CD4-positive, alpha-beta T cell treated with Interleukin-6 for 4 hours (primary cell): Measurements from ENCODE around the gene SPHK1.

Source experiments
- DNase-seq: peaks from one replicate; pipeline ENCODE4 v3.0.0-alpha.2; 2020; ENCODE audit warnings: mixed read lengths

SPHK1 gene

DNA sequence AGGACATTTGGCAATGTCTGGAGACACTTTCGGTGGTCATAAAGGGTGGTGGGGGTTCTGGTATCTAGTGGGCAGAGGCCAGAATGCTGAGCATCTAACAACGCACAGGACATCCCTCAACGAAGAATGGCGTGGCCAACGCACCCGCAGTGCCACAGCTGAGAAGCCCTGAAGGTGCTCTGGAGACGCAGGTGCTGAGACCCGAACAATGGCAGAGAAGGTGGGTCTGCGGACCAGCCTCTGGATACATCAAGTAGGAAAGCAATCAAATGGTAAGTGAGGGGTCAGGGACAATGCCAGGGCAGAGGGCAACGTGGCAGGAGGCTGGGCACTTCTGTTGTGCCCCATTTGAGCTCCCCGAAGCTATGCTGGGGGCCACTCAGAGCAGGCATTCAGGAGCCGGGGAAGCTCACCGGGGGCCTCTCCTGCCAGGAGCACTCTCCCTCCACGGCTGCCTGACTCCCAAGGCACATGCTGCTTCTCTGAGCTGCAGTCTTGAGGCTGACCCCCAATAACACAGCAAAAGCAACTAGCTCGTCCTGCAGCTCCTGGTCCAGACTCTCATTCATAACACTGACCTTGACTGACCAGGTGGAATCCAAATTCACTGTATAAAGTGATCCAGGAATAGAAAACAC lies 26.0 kb downstream of the SPHK1 start:
- no peak for DNase-seq

DNA sequence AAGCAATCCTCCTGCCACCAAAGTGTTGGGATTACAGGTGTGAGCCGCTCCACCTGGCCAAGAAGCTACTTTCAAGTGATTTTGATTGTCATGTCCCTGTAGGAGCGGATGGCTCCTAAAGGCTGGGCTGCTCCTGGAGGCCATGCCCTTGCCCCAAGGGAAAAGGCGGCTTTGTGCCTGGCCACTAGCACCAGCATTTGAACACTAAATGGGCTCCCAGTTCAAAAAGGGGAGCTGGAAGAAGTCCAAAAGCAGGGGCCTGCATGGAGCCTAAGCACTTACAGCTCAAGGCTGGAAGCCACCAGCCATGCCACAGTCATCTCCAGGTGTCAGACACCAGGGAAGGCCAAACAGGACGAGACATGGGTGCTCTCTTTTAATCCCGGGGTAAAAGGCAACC lies 26.8 kb downstream of the SPHK1 start:
- DNase-seq: no peak

- no peak for DNase-seq
Measured at GRCh38 chr17:76414334-76415295, 30.2 kb downstream of the SPHK1 start.

GRCh38 chr17:76415786-76416185 lies 31.4 kb downstream of the SPHK1 start:
- no peak for DNase-seq

- DNase-seq: no peak
Measured at GRCh38 chr17:76416457-76416856, 32.0 kb downstream of the SPHK1 start.

DNA sequence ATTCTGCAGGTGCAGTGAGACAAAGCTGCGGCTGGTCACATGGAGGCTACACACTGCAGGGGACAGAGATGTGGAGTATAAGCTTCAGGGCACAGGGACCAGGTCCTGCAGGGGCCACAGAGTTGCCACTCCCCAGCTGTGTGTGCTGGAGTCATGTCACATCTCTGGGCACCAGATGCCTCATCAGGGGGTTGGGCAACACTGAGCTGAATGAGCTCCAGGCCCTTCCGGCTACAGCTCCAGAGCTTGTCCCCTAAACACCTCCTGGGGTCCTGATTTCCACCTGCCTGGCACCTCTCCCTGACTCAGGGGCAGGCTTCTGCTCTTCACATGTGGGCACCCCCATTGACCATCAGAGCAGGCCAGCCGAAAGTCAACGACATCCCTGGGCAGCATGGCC lies 32.5 kb downstream of the SPHK1 start:
- DNase-seq: no peak

DNA sequence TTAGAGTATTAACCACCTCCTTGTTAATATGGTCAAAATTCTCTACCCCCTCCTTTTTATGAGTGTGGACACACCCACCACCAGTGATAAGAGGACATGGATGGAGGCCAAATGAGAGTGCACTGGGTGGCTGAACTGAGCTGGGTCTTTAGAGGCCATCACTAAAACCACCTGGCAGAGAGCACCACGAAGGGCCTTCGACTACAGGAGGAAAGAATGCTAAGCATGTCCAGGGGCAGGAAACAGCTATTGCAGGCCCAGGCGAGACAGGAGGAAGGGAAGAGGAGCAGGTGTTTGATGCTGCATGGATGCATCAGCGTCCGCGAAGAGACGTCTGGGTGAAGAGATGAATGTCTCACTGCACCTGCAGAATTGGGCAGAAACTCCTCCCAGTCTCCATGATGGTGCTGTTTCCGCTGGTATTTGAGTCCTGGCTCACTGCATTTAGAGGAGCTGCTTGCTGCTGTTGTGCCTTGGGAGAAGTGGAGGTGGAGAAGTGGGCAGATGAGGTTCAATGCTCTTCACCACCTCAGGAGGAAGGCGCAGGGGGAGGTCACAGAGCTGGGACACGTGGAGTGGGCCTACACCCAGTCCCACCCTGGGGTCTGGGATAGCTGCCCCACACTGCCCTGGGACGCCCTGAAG lies 33.2 kb downstream of the SPHK1 start:
- DNase-seq: no peak

- no peak for DNase-seq
Measured at GRCh38 chr17:76419576-76420260, 35.3 kb downstream of the SPHK1 start.

DNA sequence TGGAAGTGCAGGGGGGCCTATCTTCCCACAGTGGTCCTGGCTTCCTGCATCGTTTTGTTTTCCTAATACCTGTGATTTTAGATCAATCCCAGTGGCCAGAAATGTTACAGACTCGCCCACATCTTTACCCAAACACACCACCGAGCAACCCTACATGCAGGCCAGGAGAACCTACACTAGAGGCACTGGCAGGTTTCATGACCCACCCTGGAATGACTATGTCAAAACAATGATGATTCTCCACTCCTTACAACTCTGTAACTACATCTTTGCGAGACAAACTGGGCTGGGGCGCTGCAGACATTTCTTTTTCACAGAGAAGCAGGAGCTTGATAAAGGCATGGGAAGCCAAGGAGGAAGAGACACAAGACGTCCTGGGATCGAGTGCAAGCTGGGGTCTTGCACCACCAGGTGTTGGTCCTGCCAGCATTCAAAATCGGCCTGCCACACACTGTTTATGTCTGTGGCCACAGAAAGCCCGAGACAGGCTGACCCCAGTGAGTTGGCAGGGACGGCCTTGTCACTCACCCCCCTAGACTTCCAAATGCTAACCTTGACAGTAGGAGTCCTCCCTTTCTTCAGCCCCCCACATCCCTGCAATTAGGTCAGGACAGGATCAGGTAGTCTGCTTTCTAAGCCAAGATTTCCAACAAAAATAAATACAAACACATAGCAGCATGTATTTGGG lies 36.1 kb downstream of the SPHK1 start:
- DNase-seq: no peak

DNA sequence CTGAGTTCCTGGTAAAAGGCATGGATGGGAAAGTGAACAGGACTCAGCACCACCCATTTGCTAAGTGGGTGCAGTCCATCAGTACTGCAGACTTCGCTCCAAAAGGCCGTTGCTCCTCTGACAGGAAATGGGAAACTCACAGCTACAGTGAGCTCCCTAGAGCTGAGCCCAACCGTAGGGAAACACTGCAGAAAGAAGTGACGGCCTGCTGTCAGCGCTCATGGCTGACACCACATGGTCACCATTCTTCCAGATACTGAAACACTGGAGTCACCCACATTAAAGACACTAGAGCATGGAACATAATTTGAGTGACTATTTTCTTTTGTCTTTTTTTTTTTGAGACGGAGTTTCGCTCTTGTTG lies 36.6 kb downstream of the SPHK1 start:
- no peak for DNase-seq

- DNase-seq: no peak
Measured at GRCh38 chr17:76422406-76422805, 38.0 kb downstream of the SPHK1 start.

GRCh38 chr17:76422860-76423259 lies 38.5 kb downstream of the SPHK1 start:
- no peak for DNase-seq

GRCh38 chr17:76426853-76427252 lies 42.4 kb downstream of the SPHK1 start:
- no peak for DNase-seq

DNA sequence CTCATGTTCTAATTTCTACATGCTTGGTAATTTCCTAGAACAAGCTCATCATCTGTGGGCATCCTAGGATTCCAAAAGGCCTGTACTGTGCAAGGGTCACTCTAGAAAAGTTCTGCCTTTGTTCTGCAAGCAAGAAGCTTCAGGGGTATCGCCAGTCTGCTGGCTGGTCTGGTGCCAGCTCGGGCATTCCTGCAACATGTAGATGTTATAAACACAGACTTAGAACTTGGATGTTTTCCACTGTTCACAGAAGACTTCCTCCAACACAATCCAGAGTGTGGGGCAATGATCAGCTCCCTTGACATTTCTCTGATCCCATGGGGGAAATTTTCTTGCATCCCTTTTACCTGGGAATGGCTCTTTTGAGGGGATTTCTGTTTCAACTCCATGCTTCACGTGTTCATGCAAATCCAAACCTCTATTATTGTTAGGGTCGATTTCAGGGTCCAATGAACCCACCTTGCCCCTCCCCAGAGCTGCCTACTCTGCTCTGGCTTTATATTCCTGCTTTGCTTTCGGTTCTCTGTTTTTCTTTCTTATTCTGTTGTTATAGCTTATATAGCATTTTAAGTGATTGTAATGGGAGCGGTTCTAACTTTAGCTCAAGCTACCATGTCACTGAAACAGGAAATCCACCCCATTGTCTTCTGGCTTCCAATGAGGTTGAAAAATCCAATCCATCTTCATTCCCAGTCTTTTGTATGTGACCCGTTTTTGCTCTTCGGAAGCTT lies 43.3 kb downstream of the SPHK1 start:
- DNase-seq: no peak

GRCh38 chr17:76428511-76428910 lies 44.1 kb downstream of the SPHK1 start:
- DNase-seq: no peak

DNA sequence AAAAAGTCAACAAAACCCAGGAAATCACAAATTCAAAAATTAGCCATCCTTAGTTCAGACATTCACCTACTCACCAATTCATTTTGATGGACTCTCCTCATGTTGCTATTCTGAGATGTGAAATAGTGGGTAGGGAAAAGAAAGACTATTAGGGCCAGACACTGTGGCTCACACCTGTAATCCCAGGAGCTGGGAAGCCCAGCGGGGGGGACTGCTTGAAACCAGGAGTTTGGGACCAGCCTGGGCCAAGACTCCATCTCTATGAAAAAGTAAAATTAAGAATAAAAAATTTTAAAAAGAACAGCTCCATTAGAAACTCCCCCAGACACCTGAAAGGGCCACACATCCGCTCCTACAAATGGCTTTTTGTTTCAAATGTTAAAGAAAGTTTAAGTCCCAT lies 47.1 kb downstream of the SPHK1 start:
- DNase-seq: no peak

GRCh38 chr17:76432004-76432403 lies 47.6 kb downstream of the SPHK1 start:
- no peak for DNase-seq

GRCh38 chr17:76432712-76433336 lies 48.4 kb downstream of the SPHK1 start:
- DNase-seq: no peak

- no peak for DNase-seq
Measured at GRCh38 chr17:76433693-76434092, 49.3 kb downstream of the SPHK1 start.

DNA sequence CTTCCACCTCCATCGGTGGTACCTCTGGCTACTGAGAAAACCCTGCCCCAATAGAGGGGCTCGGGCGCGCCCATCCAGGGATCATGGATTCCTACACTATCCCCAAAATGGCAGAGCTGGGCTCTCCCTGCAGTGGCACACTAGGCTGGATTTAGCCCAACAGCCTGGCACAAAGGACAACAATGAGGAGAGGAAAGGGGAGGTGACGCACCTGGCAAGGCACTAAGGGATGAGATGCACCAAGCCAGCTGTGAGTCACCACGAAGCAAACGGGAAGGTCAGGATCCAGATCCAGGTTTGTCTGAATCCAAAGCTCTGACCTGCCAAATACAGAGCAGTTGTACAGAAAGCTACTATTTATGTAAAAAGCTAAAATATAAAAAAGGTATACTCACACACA lies 50.5 kb downstream of the SPHK1 start:
- DNase-seq: no peak

DNA sequence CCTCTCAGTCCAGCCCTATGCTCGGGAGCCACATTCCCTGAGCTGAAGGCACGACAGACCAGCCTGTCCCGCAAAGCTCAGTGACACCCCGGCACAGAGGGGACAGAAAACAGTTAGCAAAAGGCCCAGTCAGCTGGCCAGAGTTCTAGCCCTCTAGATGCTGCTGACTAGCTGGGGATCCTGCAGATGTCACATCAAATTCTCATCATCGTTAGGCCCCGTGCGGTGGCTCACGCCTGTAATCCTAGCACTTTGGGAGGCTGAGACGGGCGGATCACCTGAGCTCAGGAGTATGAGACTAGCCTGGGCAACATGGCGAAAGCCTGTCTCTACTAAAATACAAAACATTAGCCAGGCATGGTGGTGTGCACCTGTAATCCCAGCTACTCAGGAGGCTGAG lies 51.3 kb downstream of the SPHK1 start:
- DNase-seq: no peak
